H9 (cell line): ENCODE data around the gene ATRNL1. TPM values are rescaled to one million over a fixed set of nuclear protein-coding genes. Genes with fewer than 3 reads are reported as not detected.

ENCODE experiments used
- DNase-seq: peaks from one replicate; pipeline ENCODE4 v3.0.0-alpha.2; 2017
- H2AFZ ChIP-seq: one replicate; pipeline ENCODE4 v1.6.1; 2013; ENCODE audit warnings: mild to moderate bottlenecking, low read length, control low read depth, moderate library complexity
- H2AK5ac ChIP-seq: 2 replicates; pipeline ENCODE4 v1.6.1; 2013; ENCODE audit warnings: low read length, control low read depth, mixed read lengths; ENCODE audit not compliant: insufficient read length
- H2BK120ac ChIP-seq: one replicate; pipeline ENCODE4 v1.6.1; 2013; ENCODE audit warnings: low read depth, mild to moderate bottlenecking, low read length, control low read depth, inconsistent platforms; ENCODE audit not compliant: poor library complexity, severe bottlenecking
- H2BK12ac ChIP-seq: 2 replicates; pipeline ENCODE4 v1.6.1; 2013; ENCODE audit warnings: low read length, control low read depth, mixed read lengths, low read depth; ENCODE audit not compliant: insufficient read length
- H2BK15ac ChIP-seq: 2 replicates; pipeline ENCODE4 v1.6.1; 2013; ENCODE audit warnings: low read depth, low read length, control low read depth
- H2BK20ac ChIP-seq: one replicate; pipeline ENCODE4 v1.6.1; 2013; ENCODE audit warnings: low read depth, mild to moderate bottlenecking, low read length, control low read depth, inconsistent platforms; ENCODE audit not compliant: poor library complexity, severe bottlenecking
- H2BK5ac ChIP-seq: 2 replicates; pipeline ENCODE4 v1.6.1; 2013; ENCODE audit warnings: low read length, control low read depth, mixed read lengths; ENCODE audit not compliant: insufficient read length
- H3K14ac ChIP-seq: 2 replicates; pipeline ENCODE4 v1.6.1; 2013; ENCODE audit warnings: low read length, control low read depth; ENCODE audit not compliant: insufficient read depth
- H3K18ac ChIP-seq: 2 replicates; pipeline ENCODE4 v1.6.1; 2013; ENCODE audit warnings: low read depth, mild to moderate bottlenecking, mixed read lengths, low read length, control low read depth; ENCODE audit not compliant: insufficient read length
- H3K23ac ChIP-seq: 2 replicates; pipeline ENCODE4 v1.6.1; 2013; ENCODE audit warnings: low read length, control low read depth, mixed read lengths, low read depth; ENCODE audit not compliant: insufficient read length
- H3K23me2 ChIP-seq: 2 replicates; pipeline ENCODE4 v1.6.1; 2013; ENCODE audit warnings: low read depth, mild to moderate bottlenecking, mixed read lengths, low read length, control low read depth; ENCODE audit not compliant: insufficient read length, poor library complexity, severe bottlenecking
- H3K27ac ChIP-seq: 2 replicates; pipeline ENCODE4 v1.5.1; 2013; ENCODE audit warnings: low read length, control low read depth, mixed read lengths, low read depth; ENCODE audit not compliant: insufficient read length
- H3K27me3 ChIP-seq: 2 replicates; pipeline ENCODE4 v1.6.1; 2013; ENCODE audit warnings: low read length, control low read depth, inconsistent platforms; ENCODE audit not compliant: insufficient read depth
- H3K4ac ChIP-seq: 2 replicates; pipeline ENCODE4 v1.6.1; 2013; ENCODE audit warnings: low read depth, mild to moderate bottlenecking, control low read depth, inconsistent platforms, low read length, moderate library complexity
- H3K4me1 ChIP-seq: 2 replicates; pipeline ENCODE4 v1.6.1; 2013; ENCODE audit warnings: low read length, control low read depth, inconsistent platforms; ENCODE audit not compliant: insufficient read depth
- H3K4me2 ChIP-seq: 2 replicates; pipeline ENCODE4 v1.6.1; 2013; ENCODE audit warnings: low read length, control low read depth, mixed read lengths; ENCODE audit not compliant: insufficient read length, insufficient read depth
- H3K56ac ChIP-seq: 2 replicates; pipeline ENCODE4 v1.6.1; 2013; ENCODE audit warnings: low read depth, mild to moderate bottlenecking, mixed read lengths, low read length, control low read depth; ENCODE audit not compliant: insufficient read length
- H3K79me1 ChIP-seq: 2 replicates; pipeline ENCODE4 v1.6.1; 2013; ENCODE audit warnings: low read depth, mild to moderate bottlenecking, moderate library complexity, low read length, control low read depth, inconsistent platforms; ENCODE audit not compliant: insufficient read depth, poor library complexity, severe bottlenecking
- H3K79me2 ChIP-seq: 2 replicates; pipeline ENCODE4 v1.6.1; 2013; ENCODE audit warnings: low read length, control low read depth, inconsistent platforms; ENCODE audit not compliant: insufficient read depth
- H3K9ac ChIP-seq: 2 replicates; pipeline ENCODE4 v1.6.1; 2013; ENCODE audit warnings: low read length, control low read depth, mixed read lengths; ENCODE audit not compliant: insufficient read length; ENCODE audit errors: extremely low read depth
- H3K9me3 ChIP-seq: one replicate; pipeline ENCODE4 v1.6.1; 2013; ENCODE audit warnings: low read depth, low read length, inconsistent platforms; ENCODE audit not compliant: control insufficient read depth
- H3T11ph ChIP-seq: one replicate; pipeline ENCODE4 v1.6.1; 2013; ENCODE audit warnings: mild to moderate bottlenecking, low read length, control low read depth, inconsistent platforms
- H4K20me1 ChIP-seq: one replicate; pipeline ENCODE4 v1.6.1; 2013; ENCODE audit not compliant: control insufficient read depth, insufficient read length, insufficient read depth
- H4K5ac ChIP-seq: 2 replicates; pipeline ENCODE4 v1.6.1; 2013; ENCODE audit warnings: low read depth, mild to moderate bottlenecking, mixed read lengths, low read length, control low read depth; ENCODE audit not compliant: insufficient read length
- H4K8ac ChIP-seq: replicated peaks from 2 replicates; pipeline ENCODE4 v1.6.1; 2013; ENCODE audit warnings: low read length, control low read depth, mixed read lengths, low read depth; ENCODE audit not compliant: insufficient read length
- H4K91ac ChIP-seq: 2 replicates; pipeline ENCODE4 v1.6.1; 2013; ENCODE audit warnings: low read depth, mild to moderate bottlenecking, moderate library complexity, mixed read lengths, low read length, control low read depth; ENCODE audit not compliant: insufficient read length
- H3K27ac Mint-ChIP-seq, 3 experiments: 2 replicates in 2 of 3; 3 replicates in 1 of 3; pipeline ENCODE4 v1.8.0; 2020 to 2021; ENCODE audit warnings: mixed read lengths in 3 of 3, mild to moderate bottlenecking in 1 of 3, moderate library complexity in 1 of 3
- H3K27me3 Mint-ChIP-seq: 2 replicates; pipeline ENCODE4 v1.8.0; 2021; ENCODE audit warnings: low read depth, mild to moderate bottlenecking, moderate library complexity, mixed read lengths
- H3K36me3 Mint-ChIP-seq, 3 experiments: 2 replicates in 2 of 3; 3 replicates in 1 of 3; pipeline ENCODE4 v1.8.0; 2020 to 2021; ENCODE audit warnings: low read depth in 3 of 3, mixed read lengths in 3 of 3; ENCODE audit not compliant: insufficient read depth in 1 of 3
- H3K4me1 Mint-ChIP-seq, 2 experiments: 2 replicates each; pipeline ENCODE4 v1.8.0; 2020; ENCODE audit warnings: mixed read lengths in 2 of 2
- H3K4me3 Mint-ChIP-seq, 2 experiments: 2 replicates in 1 of 2; 3 replicates in 1 of 2; pipeline ENCODE4 v1.8.0; 2020 to 2021; ENCODE audit warnings: mild to moderate bottlenecking in 2 of 2, mixed read lengths in 2 of 2, moderate library complexity in 1 of 2
- H3K9me3 Mint-ChIP-seq, 2 experiments: 2 replicates in 1 of 2; 3 replicates in 1 of 2; pipeline ENCODE4 v1.8.0; 2020; ENCODE audit warnings: mild to moderate bottlenecking in 2 of 2, mixed read lengths in 2 of 2, moderate library complexity in 1 of 2
- WGBS: extraction: QIAGEN DNeasy Blood & Tissue Kit; methylation state at CpG from one replicate; pipeline ENCODE4 v1.1.7; 2013; ENCODE audit warnings: missing lambda C conversion rate, low lambda C conversion rate, mixed read lengths; ENCODE audit not compliant: insufficient read length; ENCODE audit errors: extremely low coverage; 5-methylcytosine and 5-hydroxymethylcytosine counted together
- total RNA-seq: library from RNA; stranded (reverse); gene quantifications from 2 replicates; pipeline ENCODE4 v1.2.1, GENCODE V29; 2021
- TF ChIP-seq, protein P1 (sequence below): fragments of 200-600 bp; sonication (generic); conservative IDR thresholded peaks from 3 replicates; pipeline ENCODE4 v1.8.0; 2021; ENCODE audit warnings: antibody characterized with exemption, mild to moderate bottlenecking

The ATRNL1 gene
- total RNA-seq, 1 experiment from 2014 or later, result 9.2 TPM

- H3K4me1 ChIP-seq, result no peaks in the 10 kb centered on the region
- H3K4ac ChIP-seq, result no peak overlapping the region
- H2BK12ac ChIP-seq, result no peak overlapping the region
- H4K91ac ChIP-seq, result no peak overlapping the region
- Mint-ChIP-seq H3K4me1 (no peaks in the 10 kb centered on the region), H3K4me3 (no peak overlapping the region), H3K36me3 (no peaks in the 10 kb centered on the region), H3K9me3 (no peaks in the 10 kb centered on the region), H3K27me3 (no peaks in the 10 kb centered on the region), H3K27ac (no peak overlapping the region)
- no peak overlapping the region for H2BK120ac ChIP-seq
- no peak overlapping the region for H2AK5ac ChIP-seq
- H3K27ac ChIP-seq, result no peak overlapping the region
- no CpG with 5 or more reads among the region's 1 CpG for WGBS
- H2BK20ac ChIP-seq, result no peak overlapping the region
- TF ChIP-seq, protein P1, sequence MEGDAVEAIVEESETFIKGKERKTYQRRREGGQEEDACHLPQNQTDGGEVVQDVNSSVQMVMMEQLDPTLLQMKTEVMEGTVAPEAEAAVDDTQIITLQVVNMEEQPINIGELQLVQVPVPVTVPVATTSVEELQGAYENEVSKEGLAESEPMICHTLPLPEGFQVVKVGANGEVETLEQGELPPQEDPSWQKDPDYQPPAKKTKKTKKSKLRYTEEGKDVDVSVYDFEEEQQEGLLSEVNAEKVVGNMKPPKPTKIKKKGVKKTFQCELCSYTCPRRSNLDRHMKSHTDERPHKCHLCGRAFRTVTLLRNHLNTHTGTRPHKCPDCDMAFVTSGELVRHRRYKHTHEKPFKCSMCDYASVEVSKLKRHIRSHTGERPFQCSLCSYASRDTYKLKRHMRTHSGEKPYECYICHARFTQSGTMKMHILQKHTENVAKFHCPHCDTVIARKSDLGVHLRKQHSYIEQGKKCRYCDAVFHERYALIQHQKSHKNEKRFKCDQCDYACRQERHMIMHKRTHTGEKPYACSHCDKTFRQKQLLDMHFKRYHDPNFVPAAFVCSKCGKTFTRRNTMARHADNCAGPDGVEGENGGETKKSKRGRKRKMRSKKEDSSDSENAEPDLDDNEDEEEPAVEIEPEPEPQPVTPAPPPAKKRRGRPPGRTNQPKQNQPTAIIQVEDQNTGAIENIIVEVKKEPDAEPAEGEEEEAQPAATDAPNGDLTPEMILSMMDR, result no peak
- no peaks in the 10 kb centered on the region for H3K79me2 ChIP-seq
- H3K9me3 ChIP-seq, result no peaks in the 10 kb centered on the region
- no peak overlapping the region for H2BK15ac ChIP-seq
- DNase-seq, result no peak
- H4K8ac ChIP-seq, result no peak overlapping the region
- no peak overlapping the region for H3T11ph ChIP-seq
- no peak overlapping the region for H3K9ac ChIP-seq
- no peak overlapping the region for H3K4me2 ChIP-seq
- H3K27me3 ChIP-seq, result no peaks in the 10 kb centered on the region
- no peak overlapping the region for H3K56ac ChIP-seq
- no peak overlapping the region for H4K5ac ChIP-seq
- H3K23ac ChIP-seq, result no peak overlapping the region
- no peaks in the 10 kb centered on the region for H4K20me1 ChIP-seq
- H3K23me2 ChIP-seq, result no peaks in the 10 kb centered on the region
- H2BK5ac ChIP-seq, result no peak overlapping the region
- no peak overlapping the region for H3K14ac ChIP-seq
- H2AFZ ChIP-seq, result no peak overlapping the region
- H3K18ac ChIP-seq, result no peak overlapping the region
- no peaks in the 10 kb centered on the region for H3K79me1 ChIP-seq
Measured at GRCh38 chr10:115606086-115606485, 512.9 kb downstream of the ATRNL1 start.
